HepG2 (cell line): Measurements from ENCODE around the gene ST6GALNAC4. TPM values are rescaled to one million over a fixed set of nuclear protein-coding genes. Genes with fewer than 3 reads are reported as not detected.
A peak's percentile ranks its signal among the peaks of the same experiment; 100 is the strongest.

ENCODE experiments used
- BRD4 ChIP-seq: sonication (generic); formaldehyde crosslinking; IDR thresholded peaks from 2 replicates; pipeline ENCODE4 v1.4.0; 2020; ENCODE audit warnings: missing genetic modification reagents
- CBX2 ChIP-seq, 2 experiments: fragments of 200-600 bp in 1 of 2; sonication (generic); formaldehyde crosslinking in 1 of 2; IDR thresholded peaks; 2 replicates each; pipeline versions ENCODE4 v1.7.0 to v1.8.1; 2018 to 2022; ENCODE audit warnings: low read depth in 2 of 2, low read length in 1 of 2, mild to moderate bottlenecking in 1 of 2, missing genetic modification reagents in 1 of 2
- FOXO1 ChIP-seq: sonication (generic); formaldehyde crosslinking; IDR thresholded peaks from 2 replicates; pipeline ENCODE4 v1.4.0; 2020; ENCODE audit warnings: missing genetic modification reagents
- KLF13 ChIP-seq: sonication (generic); formaldehyde crosslinking; IDR thresholded peaks from 2 replicates; pipeline ENCODE4 v1.4.0; 2020; ENCODE audit warnings: mild to moderate bottlenecking, missing genetic modification reagents
- KLF16 ChIP-seq, 2 experiments: sonication (generic) in 1 of 2; formaldehyde crosslinking in 1 of 2; IDR thresholded peaks; 2 replicates each; pipeline versions ENCODE4 v1.6.1 to v1.8.0; 2016 to 2023; ENCODE audit warnings: missing genetic modification reagents in 2 of 2, missing compliant biosample characterization in 1 of 2
- KMT2A ChIP-seq: sonication (generic); formaldehyde crosslinking; IDR thresholded peaks from 2 replicates; pipeline ENCODE4 v1.4.0; 2020; ENCODE audit warnings: missing genetic modification reagents
- POLR2A ChIP-seq, 2 experiments: IDR thresholded peaks; 2 replicates each; pipeline ENCODE4 v1.6.1; 2011; ENCODE audit warnings: low read depth in 2 of 2, low read length in 2 of 2, mild to moderate bottlenecking in 1 of 2, moderate library complexity in 1 of 2; ENCODE audit not compliant: insufficient read depth in 1 of 2
- SOX6 ChIP-seq, 2 experiments: fragments of 450-650 bp in 1 of 2; sonication (generic) in 1 of 2; formaldehyde crosslinking in 1 of 2; IDR thresholded peaks; 2 replicates each; pipeline versions ENCODE4 v1.4.0 to v1.6.1; 2017 to 2020; ENCODE audit warnings: antibody characterized with exemption in 1 of 2, mild to moderate bottlenecking in 1 of 2, missing genetic modification reagents in 1 of 2
- ZNF556 ChIP-seq: sonication (generic); formaldehyde crosslinking; IDR thresholded peaks from 2 replicates; pipeline ENCODE4 v1.4.0; 2020; ENCODE audit warnings: mild to moderate bottlenecking, missing genetic modification reagents, borderline replicate concordance
- ZNF775 ChIP-seq: sonication (generic); formaldehyde crosslinking; IDR thresholded peaks from 2 replicates; pipeline ENCODE4 v1.4.0; 2020; ENCODE audit warnings: missing genetic modification reagents, mild to moderate bottlenecking, moderate library complexity, borderline replicate concordance
- ZSCAN25 ChIP-seq: sonication (generic); formaldehyde crosslinking; IDR thresholded peaks from 2 replicates; pipeline ENCODE4 v1.8.0; 2022; ENCODE audit warnings: mild to moderate bottlenecking, missing genetic modification reagents
- polyA plus RNA-seq, 8 experiments: library from polyadenylated mRNA; depleted of rRNA in 3 of 8; stranded (reverse) in 7 of 8; unstranded in 1 of 8; fragments of >200 nt; fragmentation: Illumina TruSeq in 4 of 8; extraction: Trizol in 4 of 8; gene quantifications; 2 replicates each; pipeline versions ENCODE4 v1.2.1 to v1.2.3, GENCODE V29; 2011 to 2016; ENCODE audit warnings: low read depth in 4 of 8, missing spikeins in 1 of 8, mixed read lengths in 1 of 8; ENCODE audit not compliant: insufficient read depth in 1 of 8
- total RNA-seq, 5 experiments: library from RNA; depleted of rRNA; stranded (reverse); fragments of >200 nt; fragmentation: Illumina TruSeq; extraction: Trizol; gene quantifications; 2 replicates each; pipeline ENCODE4 v1.2.3, GENCODE V29; 2016; ENCODE audit warnings: low read depth in 1 of 5
- TF ChIP-seq, protein P1 (sequence below): sonication (generic); formaldehyde crosslinking; IDR thresholded peaks from 2 replicates; pipeline ENCODE4 v1.5.1; 2020; ENCODE audit warnings: mild to moderate bottlenecking, missing genetic modification reagents, moderate library complexity
- TF ChIP-seq, protein P2 (sequence below): IDR thresholded peaks from 2 replicates; pipeline ENCODE4 v1.6.1; 2018; ENCODE audit warnings: missing genetic modification reagents, mild to moderate bottlenecking, missing compliant biosample characterization
- TF ChIP-seq, protein P3 (sequence below): sonication (generic); formaldehyde crosslinking; IDR thresholded peaks from 2 replicates; pipeline ENCODE4 v1.4.0; 2020; ENCODE audit warnings: missing genetic modification reagents; ENCODE audit errors: not compliant biosample characterization
- TF ChIP-seq, protein P4 (sequence below): sonication (generic); formaldehyde crosslinking; IDR thresholded peaks from 2 replicates; pipeline ENCODE4 v1.5.0; 2020; ENCODE audit warnings: mild to moderate bottlenecking, missing genetic modification reagents
- TF ChIP-seq, protein P5 (sequence below): sonication (generic); formaldehyde crosslinking; IDR thresholded peaks from 2 replicates; pipeline ENCODE4 v1.4.0; 2020; ENCODE audit warnings: mild to moderate bottlenecking, missing genetic modification reagents

ST6GALNAC4 gene
- total and polyA plus RNA-seq, 2 of the 13 experiments (the other 11 are each of a cell fraction or from before 2014, with no cell fraction given), result 18.8 to 27.7 TPM

DNA sequence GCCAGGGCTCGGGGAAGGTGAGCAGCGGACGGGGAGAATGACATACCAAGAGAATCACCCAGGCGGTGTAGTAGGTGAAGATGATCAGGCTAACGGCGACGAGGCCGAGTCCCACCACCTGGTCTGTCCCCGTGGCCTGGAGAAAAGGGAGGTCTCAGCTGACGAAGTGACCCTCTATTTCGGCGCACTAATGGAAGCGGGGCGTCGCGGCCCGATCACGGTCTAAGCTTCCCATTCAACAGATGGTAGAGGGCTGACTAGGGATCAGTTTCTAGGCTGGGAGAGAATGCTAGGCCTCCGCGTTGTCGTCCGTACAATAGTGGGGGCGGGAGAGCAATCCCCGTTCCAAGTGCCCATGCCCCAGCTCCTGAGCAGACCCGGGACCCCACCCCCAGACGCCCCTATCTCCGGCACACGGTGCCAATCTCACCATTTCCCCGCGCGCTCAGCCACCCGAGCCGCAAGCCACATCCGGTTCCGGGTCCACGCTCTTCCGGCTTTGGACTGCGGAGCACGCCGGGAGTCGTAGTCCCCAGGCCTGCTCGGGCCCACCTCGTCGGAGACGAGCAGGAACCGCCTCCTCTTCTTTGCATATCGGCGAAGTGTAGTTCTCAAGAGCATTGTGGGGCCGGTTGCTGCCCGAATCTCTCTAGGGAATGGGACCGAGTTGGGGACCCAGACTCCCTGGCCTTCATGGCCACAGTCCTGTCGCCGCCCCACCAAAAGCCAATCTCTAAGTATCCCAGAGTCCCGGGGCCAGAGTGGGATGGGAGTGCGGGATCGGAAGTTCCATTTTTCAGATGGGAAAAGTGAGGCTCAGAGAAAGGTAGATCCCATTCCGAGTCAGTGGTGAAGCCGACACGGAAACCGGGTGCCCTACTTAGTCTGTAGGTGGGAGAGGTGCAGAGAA, 20.8 kb upstream of the ST6GALNAC4 start, which contains the start of gene DPM2 (continued):
- TF ChIP-seq, protein P1, sequence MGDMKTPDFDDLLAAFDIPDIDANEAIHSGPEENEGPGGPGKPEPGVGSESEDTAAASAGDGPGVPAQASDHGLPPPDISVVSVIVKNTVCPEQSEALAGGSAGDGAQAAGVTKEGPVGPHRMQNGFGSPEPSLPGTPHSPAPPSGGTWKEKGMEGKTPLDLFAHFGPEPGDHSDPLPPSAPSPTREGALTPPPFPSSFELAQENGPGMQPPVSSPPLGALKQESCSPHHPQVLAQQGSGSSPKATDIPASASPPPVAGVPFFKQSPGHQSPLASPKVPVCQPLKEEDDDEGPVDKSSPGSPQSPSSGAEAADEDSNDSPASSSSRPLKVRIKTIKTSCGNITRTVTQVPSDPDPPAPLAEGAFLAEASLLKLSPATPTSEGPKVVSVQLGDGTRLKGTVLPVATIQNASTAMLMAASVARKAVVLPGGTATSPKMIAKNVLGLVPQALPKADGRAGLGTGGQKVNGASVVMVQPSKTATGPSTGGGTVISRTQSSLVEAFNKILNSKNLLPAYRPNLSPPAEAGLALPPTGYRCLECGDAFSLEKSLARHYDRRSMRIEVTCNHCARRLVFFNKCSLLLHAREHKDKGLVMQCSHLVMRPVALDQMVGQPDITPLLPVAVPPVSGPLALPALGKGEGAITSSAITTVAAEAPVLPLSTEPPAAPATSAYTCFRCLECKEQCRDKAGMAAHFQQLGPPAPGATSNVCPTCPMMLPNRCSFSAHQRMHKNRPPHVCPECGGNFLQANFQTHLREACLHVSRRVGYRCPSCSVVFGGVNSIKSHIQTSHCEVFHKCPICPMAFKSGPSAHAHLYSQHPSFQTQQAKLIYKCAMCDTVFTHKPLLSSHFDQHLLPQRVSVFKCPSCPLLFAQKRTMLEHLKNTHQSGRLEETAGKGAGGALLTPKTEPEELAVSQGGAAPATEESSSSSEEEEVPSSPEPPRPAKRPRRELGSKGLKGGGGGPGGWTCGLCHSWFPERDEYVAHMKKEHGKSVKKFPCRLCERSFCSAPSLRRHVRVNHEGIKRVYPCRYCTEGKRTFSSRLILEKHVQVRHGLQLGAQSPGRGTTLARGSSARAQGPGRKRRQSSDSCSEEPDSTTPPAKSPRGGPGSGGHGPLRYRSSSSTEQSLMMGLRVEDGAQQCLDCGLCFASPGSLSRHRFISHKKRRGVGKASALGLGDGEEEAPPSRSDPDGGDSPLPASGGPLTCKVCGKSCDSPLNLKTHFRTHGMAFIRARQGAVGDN (CRISPR knock-in tag), result peak; percentile 89
- TF ChIP-seq SOX6 (IDR thresholded peaks at IDR 0.05), result no peak
- peak; percentile 43; the same call in 1 of the 2 replicates for TF ChIP-seq SOX6 (CRISPR knock-in tag; IDR thresholded peaks at IDR 0.05)
- TF ChIP-seq, protein P2, sequence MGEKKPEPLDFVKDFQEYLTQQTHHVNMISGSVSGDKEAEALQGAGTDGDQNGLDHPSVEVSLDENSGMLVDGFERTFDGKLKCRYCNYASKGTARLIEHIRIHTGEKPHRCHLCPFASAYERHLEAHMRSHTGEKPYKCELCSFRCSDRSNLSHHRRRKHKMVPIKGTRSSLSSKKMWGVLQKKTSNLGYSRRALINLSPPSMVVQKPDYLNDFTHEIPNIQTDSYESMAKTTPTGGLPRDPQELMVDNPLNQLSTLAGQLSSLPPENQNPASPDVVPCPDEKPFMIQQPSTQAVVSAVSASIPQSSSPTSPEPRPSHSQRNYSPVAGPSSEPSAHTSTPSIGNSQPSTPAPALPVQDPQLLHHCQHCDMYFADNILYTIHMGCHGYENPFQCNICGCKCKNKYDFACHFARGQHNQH, result 0 out of 2 replicates have a peak, but pooled peaks have one; percentile 15
- TF ChIP-seq, protein P3, sequence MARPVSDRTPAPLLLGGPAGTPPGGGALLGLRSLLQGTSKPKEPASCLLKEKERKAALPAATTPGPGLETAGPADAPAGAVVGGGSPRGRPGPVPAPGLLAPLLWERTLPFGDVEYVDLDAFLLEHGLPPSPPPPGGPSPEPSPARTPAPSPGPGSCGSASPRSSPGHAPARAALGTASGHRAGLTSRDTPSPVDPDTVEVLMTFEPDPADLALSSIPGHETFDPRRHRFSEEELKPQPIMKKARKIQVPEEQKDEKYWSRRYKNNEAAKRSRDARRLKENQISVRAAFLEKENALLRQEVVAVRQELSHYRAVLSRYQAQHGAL (CRISPR knock-in tag), result no peak
- TF ChIP-seq, protein P4, sequence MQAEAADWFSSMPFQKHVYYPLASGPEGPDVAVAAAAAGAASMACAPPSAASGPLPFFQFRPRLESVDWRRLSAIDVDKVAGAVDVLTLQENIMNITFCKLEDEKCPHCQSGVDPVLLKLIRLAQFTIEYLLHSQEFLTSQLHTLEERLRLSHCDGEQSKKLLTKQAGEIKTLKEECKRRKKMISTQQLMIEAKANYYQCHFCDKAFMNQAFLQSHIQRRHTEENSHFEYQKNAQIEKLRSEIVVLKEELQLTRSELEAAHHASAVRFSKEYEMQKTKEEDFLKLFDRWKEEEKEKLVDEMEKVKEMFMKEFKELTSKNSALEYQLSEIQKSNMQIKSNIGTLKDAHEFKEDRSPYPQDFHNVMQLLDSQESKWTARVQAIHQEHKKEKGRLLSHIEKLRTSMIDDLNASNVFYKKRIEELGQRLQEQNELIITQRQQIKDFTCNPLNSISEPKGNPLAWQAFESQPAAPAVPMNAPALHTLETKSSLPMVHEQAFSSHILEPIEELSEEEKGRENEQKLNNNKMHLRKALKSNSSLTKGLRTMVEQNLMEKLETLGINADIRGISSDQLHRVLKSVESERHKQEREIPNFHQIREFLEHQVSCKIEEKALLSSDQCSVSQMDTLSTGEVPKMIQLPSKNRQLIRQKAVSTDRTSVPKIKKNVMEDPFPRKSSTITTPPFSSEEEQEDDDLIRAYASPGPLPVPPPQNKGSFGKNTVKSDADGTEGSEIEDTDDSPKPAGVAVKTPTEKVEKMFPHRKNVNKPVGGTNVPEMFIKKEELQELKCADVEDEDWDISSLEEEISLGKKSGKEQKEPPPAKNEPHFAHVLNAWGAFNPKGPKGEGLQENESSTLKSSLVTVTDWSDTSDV (CRISPR knock-in tag), result no peak
- peak; percentile 54; the same call in 1 of the 2 replicates for TF ChIP-seq ZNF556
- TF ChIP-seq KMT2A (CRISPR knock-in tag), result no peak; the same call in 1 of the 2 replicates
- TF ChIP-seq KLF13 (CRISPR knock-in tag), result no peak
- TF ChIP-seq KLF16 (CRISPR knock-in tag; IDR thresholded peaks at IDR 0.05), result peak in 1 of 2 experiments; percentile 83; a peak in 2 of 4 replicates
- no peak for TF ChIP-seq BRD4 (CRISPR knock-in tag)
- TF ChIP-seq ZNF775 (CRISPR knock-in tag), result no peak
- TF ChIP-seq CBX2 (IDR thresholded peaks at IDR 0.05; ENCODE audit: low read depth, low read length), result no peak
- no peak for TF ChIP-seq CBX2 (CRISPR knock-in tag; IDR thresholded peaks at IDR 0.05; ENCODE audit: low read depth)
- peak; percentile 50 to 71 for TF ChIP-seq POLR2A (IDR thresholded peaks at IDR 0.05; ENCODE audit: insufficient read depth in 1 of 2, low read depth in 2 of 2, low read length in 2 of 2)
- peak; percentile 18; the same call in 1 of the 2 replicates for TF ChIP-seq FOXO1 (CRISPR knock-in tag)
- TF ChIP-seq, protein P5, sequence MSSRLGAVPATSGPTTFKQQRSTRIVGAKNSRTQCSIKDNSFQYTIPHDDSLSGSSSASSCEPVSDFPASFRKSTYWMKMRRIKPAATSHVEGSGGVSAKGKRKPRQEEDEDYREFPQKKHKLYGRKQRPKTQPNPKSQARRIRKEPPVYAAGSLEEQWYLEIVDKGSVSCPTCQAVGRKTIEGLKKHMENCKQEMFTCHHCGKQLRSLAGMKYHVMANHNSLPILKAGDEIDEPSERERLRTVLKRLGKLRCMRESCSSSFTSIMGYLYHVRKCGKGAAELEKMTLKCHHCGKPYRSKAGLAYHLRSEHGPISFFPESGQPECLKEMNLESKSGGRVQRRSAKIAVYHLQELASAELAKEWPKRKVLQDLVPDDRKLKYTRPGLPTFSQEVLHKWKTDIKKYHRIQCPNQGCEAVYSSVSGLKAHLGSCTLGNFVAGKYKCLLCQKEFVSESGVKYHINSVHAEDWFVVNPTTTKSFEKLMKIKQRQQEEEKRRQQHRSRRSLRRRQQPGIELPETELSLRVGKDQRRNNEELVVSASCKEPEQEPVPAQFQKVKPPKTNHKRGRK (CRISPR knock-in tag), result no peak
- TF ChIP-seq ZSCAN25 (CRISPR knock-in tag), result no peak
